CD14-positive monocyte (primary cell): ENCODE measurements around the gene FBXW7. TPM values are rescaled to one million over a fixed set of nuclear protein-coding genes. Genes with fewer than 3 reads are reported as not detected.
A peak's percentile ranks its signal among the peaks of the same experiment; 100 is the strongest.

Source experiments
- DNase-seq, 3 donors: peaks; one replicate each; pipeline ENCODE4 v3.0.0-alpha.2; 2011 to 2022
- H2AFZ ChIP-seq: 2 replicates; pipeline ENCODE4 v1.6.0; 2012; ENCODE audit warnings: mild to moderate bottlenecking, low read depth, low read length, inconsistent platforms; ENCODE audit not compliant: insufficient read depth, poor library complexity, severe bottlenecking
- H3K27ac ChIP-seq, 2 donors: 1 replicate in 1 of 2; 2 replicates in 1 of 2; pipeline ENCODE4 v1.5.1; 2012 to 2013; ENCODE audit warnings: low read length in 2 of 2, control low read depth in 1 of 2, inconsistent platforms in 1 of 2, low read depth in 1 of 2, mild to moderate bottlenecking in 1 of 2
- H3K27me3 ChIP-seq, 2 donors: one replicate each; pipeline versions ENCODE4 v1.6.0 to v1.6.1; 2011 to 2013; ENCODE audit warnings: low read length in 2 of 2; ENCODE audit not compliant: control insufficient read depth in 2 of 2, insufficient read depth in 2 of 2
- H3K36me3 ChIP-seq, 2 donors: replicated peaks in 1 of 2; 1 replicate in 1 of 2; 2 replicates in 1 of 2; pipeline versions ENCODE4 v1.5.1 to v1.6.1; 2012 to 2013; ENCODE audit warnings: low read length in 2 of 2, control low read depth in 1 of 2, inconsistent platforms in 1 of 2, mild to moderate bottlenecking in 1 of 2; ENCODE audit not compliant: insufficient read depth in 2 of 2, control insufficient read depth in 1 of 2
- H3K4me1 ChIP-seq, 2 donors: 1 replicate in 1 of 2; 2 replicates in 1 of 2; pipeline versions ENCODE4 v1.5.1 to v1.6.1; 2012 to 2013; ENCODE audit warnings: low read length in 2 of 2, control low read depth in 1 of 2, inconsistent platforms in 1 of 2, mild to moderate bottlenecking in 1 of 2, moderate library complexity in 1 of 2; ENCODE audit not compliant: insufficient read depth in 2 of 2, control insufficient read depth in 1 of 2
- H3K4me2 ChIP-seq: replicated peaks from 2 replicates; pipeline ENCODE3; 2012; ENCODE audit warnings: low read length, moderate library complexity, mild to moderate bottlenecking; ENCODE audit not compliant: poor library complexity, severe bottlenecking; ENCODE audit errors: extremely low read depth
- H3K4me3 ChIP-seq, 3 experiments: fragments of 200-600 bp in 1 of 3; sonication (generic) in 1 of 3; replicated peaks in 1 of 3; 1 replicate in 2 of 3; 2 replicates in 1 of 3; pipeline ENCODE4 v1.5.1; 2011 to 2013; ENCODE audit warnings: low read length in 3 of 3, mild to moderate bottlenecking in 3 of 3, control low read depth in 2 of 3, low read depth in 2 of 3, inconsistent platforms in 1 of 3, moderate library complexity in 1 of 3
- H3K79me2 ChIP-seq: 2 replicates; pipeline ENCODE4 v1.6.0; 2012; ENCODE audit warnings: mild to moderate bottlenecking, control low read depth, inconsistent platforms, low read length, moderate library complexity; ENCODE audit not compliant: insufficient read depth
- H3K9ac ChIP-seq: 2 replicates; pipeline ENCODE4 v1.6.0; 2017; ENCODE audit warnings: low read length, mild to moderate bottlenecking; ENCODE audit not compliant: insufficient read depth, poor library complexity, severe bottlenecking
- H3K9me3 ChIP-seq, 2 donors: replicated peaks in 1 of 2; 1 replicate in 1 of 2; 2 replicates in 1 of 2; pipeline versions ENCODE4 v1.5.1 to v1.6.1; 2012 to 2013; ENCODE audit warnings: low read length in 2 of 2, control low read depth in 1 of 2; ENCODE audit not compliant: control insufficient read depth in 1 of 2, insufficient read depth in 1 of 2
- H4K20me1 ChIP-seq: 2 replicates; pipeline ENCODE4 v1.6.0; 2012; ENCODE audit warnings: mild to moderate bottlenecking, low read length, control low read depth, moderate library complexity; ENCODE audit not compliant: insufficient read depth
- H3K27ac Mint-ChIP-seq, 7 donors: one replicate each; pipeline ENCODE4 v1.8.0; 2020; ENCODE audit warnings: mild to moderate bottlenecking in 7 of 7, mixed read lengths in 7 of 7, moderate library complexity in 6 of 7, inconsistent platforms in 2 of 7
- H3K27me3 Mint-ChIP-seq, 3 donors: one replicate each; pipeline ENCODE4 v1.8.0; 2021 to 2022; ENCODE audit warnings: low read depth in 3 of 3, mild to moderate bottlenecking in 3 of 3, mixed read lengths in 3 of 3, moderate library complexity in 3 of 3, inconsistent platforms in 1 of 3
- H3K36me3 Mint-ChIP-seq, 2 donors: one replicate each; pipeline ENCODE4 v1.8.0; 2020; ENCODE audit warnings: mixed read lengths in 2 of 2, inconsistent platforms in 1 of 2, mild to moderate bottlenecking in 1 of 2
- H3K4me1 Mint-ChIP-seq: one replicate; pipeline ENCODE4 v1.8.0; 2020; ENCODE audit warnings: mild to moderate bottlenecking, mixed read lengths
- H3K4me3 Mint-ChIP-seq, 2 donors: one replicate each; pipeline ENCODE4 v1.8.0; 2020; ENCODE audit warnings: mild to moderate bottlenecking in 2 of 2, mixed read lengths in 2 of 2, moderate library complexity in 1 of 2
- H3K9me3 Mint-ChIP-seq, 7 donors: one replicate each; pipeline ENCODE4 v1.8.0; 2020 to 2022; ENCODE audit warnings: mixed read lengths in 7 of 7, mild to moderate bottlenecking in 6 of 7, moderate library complexity in 6 of 7, inconsistent platforms in 2 of 7
- WGBS: methylation state at CpG from one replicate; pipeline ENCODE4 v1.1.5; 2013; ENCODE audit warnings: missing lambda C conversion rate; ENCODE audit not compliant: insufficient coverage; 5-methylcytosine and 5-hydroxymethylcytosine counted together
- intact Hi-C, 2 donors: fragments of 100-400 bp; cut with micrococcal nuclease; formaldehyde crosslinking; loops; one replicate each; pipeline versions ENCODE4 v1.15.0 to v1.15.1; 2023
- polyA plus RNA-seq, 3 donors: library from polyadenylated mRNA; depleted of rRNA in 1 of 3; unstranded in 2 of 3; stranded (reverse) in 1 of 3; fragments of 300-500 nt in 2 of 3; fragments of >200 nt in 1 of 3; fragmentation: Illumina TruSeq in 2 of 3; gene quantifications; 1 replicate in 2 of 3; 2 replicates in 1 of 3; pipeline ENCODE4 v1.2.3, GENCODE V29; 2012 to 2021
- TF ChIP-seq, protein P1 (sequence below): fragments of 200-600 bp; IDR thresholded peaks from one replicate; pipeline ENCODE4 v1.8.0; 2022; ENCODE audit warnings: antibody characterized with exemption, mild to moderate bottlenecking

Gene FBXW7
- polyA plus RNA-seq, 3 donors: 25.1 to 44.9 (median 35.6) TPM

DNA sequence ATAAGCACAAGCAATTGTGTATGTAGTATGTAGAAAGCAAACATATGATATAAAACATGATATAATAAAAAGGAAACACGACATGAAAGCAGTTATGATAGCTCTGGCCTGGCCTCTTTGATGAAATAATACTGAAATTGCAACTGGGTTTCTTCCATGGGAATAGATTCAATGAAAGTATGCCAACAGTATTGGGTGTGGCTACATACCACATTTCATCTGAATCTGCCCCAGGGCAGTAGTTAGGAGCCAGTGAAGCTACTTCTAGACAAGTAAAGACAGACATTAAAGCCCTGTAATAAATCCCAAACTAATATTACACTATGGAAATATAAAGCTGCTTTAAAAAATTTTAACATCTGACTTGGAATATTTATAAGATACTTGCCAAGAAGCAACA lies 207.3 kb downstream of the FBXW7 start:
- Histone ChIP-seq H3K4me3 (no peak overlapping the region), H3K27me3 (no peaks in the 10 kb centered on the region), H3K27ac (no peak overlapping the region), H3K4me1 (no peaks in the 10 kb centered on the region), H3K9ac (no peak overlapping the region), H3K36me3 (peaks cover 85 to 98% of the 10 kb centered on the region in 2 donors), H3K4me2 (no peak overlapping the region), H4K20me1 (no peaks in the 10 kb centered on the region), H2AFZ (no peak overlapping the region), H3K9me3 (no peaks in the 10 kb centered on the region), H3K79me2 (no peaks in the 10 kb centered on the region)
- no peak for DNase-seq
- H3K4me3 Mint-ChIP-seq: no peak overlapping the region
- TF ChIP-seq, protein P1, sequence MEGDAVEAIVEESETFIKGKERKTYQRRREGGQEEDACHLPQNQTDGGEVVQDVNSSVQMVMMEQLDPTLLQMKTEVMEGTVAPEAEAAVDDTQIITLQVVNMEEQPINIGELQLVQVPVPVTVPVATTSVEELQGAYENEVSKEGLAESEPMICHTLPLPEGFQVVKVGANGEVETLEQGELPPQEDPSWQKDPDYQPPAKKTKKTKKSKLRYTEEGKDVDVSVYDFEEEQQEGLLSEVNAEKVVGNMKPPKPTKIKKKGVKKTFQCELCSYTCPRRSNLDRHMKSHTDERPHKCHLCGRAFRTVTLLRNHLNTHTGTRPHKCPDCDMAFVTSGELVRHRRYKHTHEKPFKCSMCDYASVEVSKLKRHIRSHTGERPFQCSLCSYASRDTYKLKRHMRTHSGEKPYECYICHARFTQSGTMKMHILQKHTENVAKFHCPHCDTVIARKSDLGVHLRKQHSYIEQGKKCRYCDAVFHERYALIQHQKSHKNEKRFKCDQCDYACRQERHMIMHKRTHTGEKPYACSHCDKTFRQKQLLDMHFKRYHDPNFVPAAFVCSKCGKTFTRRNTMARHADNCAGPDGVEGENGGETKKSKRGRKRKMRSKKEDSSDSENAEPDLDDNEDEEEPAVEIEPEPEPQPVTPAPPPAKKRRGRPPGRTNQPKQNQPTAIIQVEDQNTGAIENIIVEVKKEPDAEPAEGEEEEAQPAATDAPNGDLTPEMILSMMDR: no peak
- peaks cover 77 to 90% of the 10 kb centered on the region in 2 donors for H3K36me3 Mint-ChIP-seq
- WGBS: no CpG with 5 or more reads among the region's 1 CpG
- H3K27me3 Mint-ChIP-seq: no peaks in the 10 kb centered on the region
- no peaks in the 10 kb centered on the region for H3K9me3 Mint-ChIP-seq
- intact Hi-C loops: no loop called here
- no peak overlapping the region for H3K27ac Mint-ChIP-seq
- no peaks in the 10 kb centered on the region for H3K4me1 Mint-ChIP-seq

DNA sequence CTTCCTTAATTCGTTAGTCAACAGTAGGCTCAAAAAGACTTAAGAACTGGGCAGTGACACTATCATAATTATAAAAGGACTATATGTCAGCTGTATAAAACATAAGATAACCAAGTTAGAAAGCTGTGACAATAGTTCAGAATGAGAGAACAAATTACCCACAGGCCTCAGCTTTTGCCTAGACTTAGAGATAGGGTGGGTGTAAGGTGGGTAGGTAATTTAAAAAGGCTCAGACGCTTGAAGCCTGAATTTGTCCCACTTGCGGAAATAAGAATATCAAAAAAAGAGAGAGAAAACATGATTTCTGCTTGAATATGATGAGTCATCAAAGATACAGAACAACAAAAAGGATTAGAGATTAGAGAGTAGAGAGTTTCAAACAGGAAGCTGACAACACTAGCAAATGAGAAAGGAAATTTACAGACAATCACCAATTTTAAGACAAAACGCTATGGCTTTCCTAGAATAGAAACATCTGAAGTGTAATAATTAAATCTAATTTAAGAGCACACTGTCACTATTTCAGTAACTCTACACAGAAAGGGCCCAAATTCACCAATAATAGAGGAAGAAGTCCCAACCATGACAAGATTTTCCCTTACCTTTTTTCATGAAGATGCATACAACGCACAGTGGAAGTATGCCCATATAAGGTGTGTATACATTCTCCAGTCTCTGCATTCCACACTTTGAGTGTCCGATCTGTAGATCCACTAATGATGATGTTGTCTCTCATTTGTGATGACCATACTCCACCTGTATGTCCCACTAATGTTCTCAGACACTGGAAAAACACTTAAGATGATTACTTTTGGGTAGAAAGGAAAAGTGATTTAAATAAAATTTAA lies 208.1 kb downstream of the FBXW7 start:
- Histone ChIP-seq H3K9ac (no peak overlapping the region), H3K27ac (no peak overlapping the region), H3K27me3 (no peaks in the 10 kb centered on the region), H3K4me2 (no peak overlapping the region), H3K9me3 (no peaks in the 10 kb centered on the region), H3K36me3 (peaks cover 89 to 98% of the 10 kb centered on the region in 2 donors), H3K79me2 (no peaks in the 10 kb centered on the region), H3K4me1 (no peaks in the 10 kb centered on the region), H3K4me3 (no peak overlapping the region), H2AFZ (no peak overlapping the region), H4K20me1 (no peaks in the 10 kb centered on the region)
- intact Hi-C loops: no loop called here
- peaks cover 78 to 90% of the 10 kb centered on the region in 2 donors for H3K36me3 Mint-ChIP-seq
- H3K4me3 Mint-ChIP-seq: no peak overlapping the region
- peak overlapping the region in 1 of 7 donors; percentile 8 for H3K27ac Mint-ChIP-seq
- no peaks in the 10 kb centered on the region for H3K27me3 Mint-ChIP-seq
- DNase-seq: no peak
- H3K9me3 Mint-ChIP-seq: no peaks in the 10 kb centered on the region
- no peaks in the 10 kb centered on the region for H3K4me1 Mint-ChIP-seq
- 92% methylated on average over 2 of the region's 6 CpGs for WGBS
- TF ChIP-seq, protein P1: no peak
